ENCODE results near the gene MMP23B. TPM values are rescaled to one million over a fixed set of nuclear protein-coding genes. Genes with fewer than 3 reads are reported as not detected.

The MMP23B gene
- total RNA-seq, 1 experiment from 2014 or later: 0.67 TPM

GRCh38 chr1:1610796-1611195 lies 21.2 kb upstream of the MMP23B start:
- DNase-seq (ENCODE audit: low spot score): no peak
- ChIA-PET POLR2A (ENCODE audit: low non-redundant PET) (no interaction called here), CTCF (no interaction called here)
- BruUV-seq (replicated peaks): no TSS peak
- Histone ChIP-seq H3K36me3 (ENCODE audit: insufficient read depth, low read length, poor library complexity, severe bottlenecking) (no peaks in the 10 kb centered on the region), H3K27ac (ENCODE audit: low read depth, low read length, poor library complexity, severe bottlenecking) (no peak overlapping the region), H3K27me3 (replicated peaks; ENCODE audit: insufficient read depth, low read depth, low read length, poor library complexity) (no peaks in the 10 kb centered on the region), H3K4me3 (ENCODE audit: low read depth, low read length, poor library complexity, severe bottlenecking) (no peak overlapping the region), H3K4me1 (ENCODE audit: insufficient read depth, low read length, poor library complexity, severe bottlenecking) (peaks cover 7% of the 10 kb centered on the region), H3K9me3 (ENCODE audit: low read depth, low read length, poor library complexity, severe bottlenecking) (no peaks in the 10 kb centered on the region)
- TF ChIP-seq EZH2 (IDR thresholded peaks at IDR 0.05; ENCODE audit: borderline replicate concordance, low read depth, low read length, poor library complexity, severe bottlenecking): no peak
- no peak for TF ChIP-seq CTCF (conservative IDR thresholded peaks at IDR 0.05; ENCODE audit: low read depth, low read length)
- intact Hi-C loops (cut with micrococcal nuclease; ENCODE audit: unreplicated experiment): no loop called here

- intact Hi-C loops (cut with micrococcal nuclease; ENCODE audit: unreplicated experiment): no loop called here
- no peak overlapping the region for H3K4me3 ChIP-seq (ENCODE audit: low read depth, low read length, poor library complexity, severe bottlenecking)
- no peak overlapping the region for H3K27ac ChIP-seq (ENCODE audit: low read depth, low read length, poor library complexity, severe bottlenecking)
- H3K36me3 ChIP-seq (ENCODE audit: insufficient read depth, low read length, poor library complexity, severe bottlenecking): no peaks in the 10 kb centered on the region
- no peaks in the 10 kb centered on the region for H3K9me3 ChIP-seq (ENCODE audit: low read depth, low read length, poor library complexity, severe bottlenecking)
- H3K4me1 ChIP-seq (ENCODE audit: insufficient read depth, low read length, poor library complexity, severe bottlenecking): peaks cover 7% of the 10 kb centered on the region
- no TSS peak for BruUV-seq (replicated peaks)
- ChIA-PET CTCF (no interaction called here), POLR2A (ENCODE audit: low non-redundant PET) (no interaction called here)
- no peaks in the 10 kb centered on the region for H3K27me3 ChIP-seq (replicated peaks; ENCODE audit: insufficient read depth, low read depth, low read length, poor library complexity)
- DNase-seq (ENCODE audit: low spot score): no peak
- TF ChIP-seq CTCF (conservative IDR thresholded peaks at IDR 0.05; ENCODE audit: low read depth, low read length): no peak
- no peak for TF ChIP-seq EZH2 (IDR thresholded peaks at IDR 0.05; ENCODE audit: borderline replicate concordance, low read depth, low read length, poor library complexity, severe bottlenecking)
Observed at GRCh38 chr1:1612104-1612400, 19.9 kb upstream of the MMP23B start.

- no TSS peak for BruUV-seq (replicated peaks)
- CTCF ChIA-PET: no interaction called here
- POLR2A ChIA-PET (ENCODE audit: low non-redundant PET): no interaction called here
- TF ChIP-seq EZH2 (IDR thresholded peaks at IDR 0.05; ENCODE audit: borderline replicate concordance, low read depth, low read length, poor library complexity, severe bottlenecking) (no peak), CTCF (conservative IDR thresholded peaks at IDR 0.05; ENCODE audit: low read depth, low read length) (no peak)
- Histone ChIP-seq H3K4me1 (ENCODE audit: insufficient read depth, low read length, poor library complexity, severe bottlenecking) (peaks cover 7% of the 10 kb centered on the region), H3K27ac (ENCODE audit: low read depth, low read length, poor library complexity, severe bottlenecking) (no peak overlapping the region), H3K27me3 (replicated peaks; ENCODE audit: insufficient read depth, low read depth, low read length, poor library complexity) (no peaks in the 10 kb centered on the region), H3K4me3 (ENCODE audit: low read depth, low read length, poor library complexity, severe bottlenecking) (peak overlapping the region; percentile 90), H3K9me3 (ENCODE audit: low read depth, low read length, poor library complexity, severe bottlenecking) (no peaks in the 10 kb centered on the region), H3K36me3 (ENCODE audit: insufficient read depth, low read length, poor library complexity, severe bottlenecking) (no peaks in the 10 kb centered on the region)
- intact Hi-C loops (cut with micrococcal nuclease; ENCODE audit: unreplicated experiment): no loop called here
- DNase-seq (ENCODE audit: low spot score): no peak
Observed at GRCh38 chr1:1613509-1614082, 18.4 kb upstream of the MMP23B start.
